Measurements from ENCODE around the gene WNT6. TPM values are rescaled to one million over a fixed set of nuclear protein-coding genes. Genes with fewer than 3 reads are reported as not detected.

WNT6 gene
- total RNA-seq, 4 donors from 2014 or later = 0.73 to 0.76 TPM; not detected in 2

GRCh38 chr2:218832520-218832919, 27.1 kb upstream of the WNT6 start:
- Histone ChIP-seq H3K36me3 (no peaks in the 10 kb centered on the region), H3K27ac (peak overlapping the region in 2 of 4 donors; percentile 63 to 65), H3K4me3 (no peak overlapping the region), H3K9me3 (peaks cover 0 to 5% (median 0%) of the 10 kb centered on the region in 3 donors), H3K4me1 (peaks cover 0 to 29% (median 0%) of the 10 kb centered on the region in 3 donors), H3K27me3 (peaks cover 0 to 71% (median 0%) of the 10 kb centered on the region in 4 donors)
- 61 to 71% methylated on average over 3 of the region's 3 CpGs for WGBS, 2 donors
- TF ChIP-seq CTCF (IDR thresholded peaks at IDR 0.05) (no peak), POLR2A (IDR thresholded peaks at IDR 0.05) (no peak)
- intact Hi-C loops (cut with DNase I) = no loop called here
- DNase-seq = no peak

- Histone ChIP-seq H3K4me1 (peaks cover 0 to 29% (median 0%) of the 10 kb centered on the region in 3 donors), H3K9me3 (peaks cover 0 to 6% (median 0%) of the 10 kb centered on the region in 3 donors), H3K4me3 (no peak overlapping the region), H3K27ac (peak overlapping the region in 2 of 4 donors; percentile 63 to 65), H3K36me3 (no peaks in the 10 kb centered on the region), H3K27me3 (peaks cover 0 to 66% (median 0%) of the 10 kb centered on the region in 4 donors)
- no peak for DNase-seq
- intact Hi-C loops (cut with DNase I) = no loop called here
- TF ChIP-seq CTCF (IDR thresholded peaks at IDR 0.05) (no peak), POLR2A (IDR thresholded peaks at IDR 0.05) (no peak)
- 70 to 71% methylated on average over 4 of the region's 4 CpGs for WGBS, 2 donors
These were observed 26.5 kb upstream of the WNT6 start for GRCh38 chr2:218833023-218833609.

DNA sequence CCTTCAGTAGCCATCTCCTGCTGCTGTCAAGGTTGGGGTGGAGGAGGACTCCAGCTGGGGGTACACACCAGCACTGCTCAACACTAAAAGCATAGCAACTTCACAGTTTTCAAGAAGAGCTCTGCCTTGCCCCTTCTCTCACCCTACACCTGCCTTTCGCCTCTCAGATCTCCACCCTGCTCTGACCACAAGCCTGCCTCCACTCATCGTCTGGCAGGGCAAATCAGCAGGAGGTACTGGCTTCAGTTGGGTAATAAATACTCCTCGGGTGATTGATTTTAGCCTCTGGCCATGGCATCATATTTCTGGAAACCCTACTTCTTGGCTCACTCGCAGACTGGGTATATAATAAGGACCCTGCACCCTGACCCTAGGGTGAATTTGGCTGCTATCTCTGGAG, 24.9 kb upstream of the WNT6 start:
- Histone ChIP-seq H3K36me3 (no peaks in the 10 kb centered on the region), H3K4me3 (no peak overlapping the region), H3K4me1 (peaks cover 0 to 29% (median 0%) of the 10 kb centered on the region in 3 donors), H3K9me3 (peaks cover 0 to 6% (median 0%) of the 10 kb centered on the region in 3 donors), H3K27ac (no peak overlapping the region), H3K27me3 (peaks cover 0 to 67% (median 0%) of the 10 kb centered on the region in 4 donors)
- intact Hi-C loops (cut with DNase I) = no loop called here
- DNase-seq = no peak
- 44 to 52% methylated on average over 3 of the region's 4 CpGs for WGBS, 2 donors
- no peak for TF ChIP-seq CTCF (IDR thresholded peaks at IDR 0.05)
- no peak for TF ChIP-seq POLR2A (IDR thresholded peaks at IDR 0.05)

DNA sequence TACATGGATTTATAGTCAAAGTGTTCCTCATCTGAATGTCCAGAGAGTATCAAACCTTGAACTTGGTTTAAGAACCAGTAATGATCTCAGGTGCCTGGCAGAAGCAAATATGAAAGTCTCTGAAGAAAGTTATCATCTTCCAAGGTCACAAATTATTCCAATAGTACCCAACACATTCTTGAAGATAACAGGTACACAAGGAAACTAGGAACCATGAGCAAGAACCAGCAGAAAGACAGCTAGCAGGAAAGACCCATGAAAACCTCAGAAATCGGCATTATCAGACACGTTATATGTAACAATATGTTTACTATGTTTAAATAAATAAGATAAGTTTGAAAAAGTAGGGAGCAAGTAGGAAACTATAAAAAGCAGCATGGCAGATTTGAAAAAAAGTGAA, 22.1 kb upstream of the WNT6 start:
- WGBS, 2 donors = 79 to 95% methylated on average over 2 of the region's 2 CpGs
- DNase-seq = no peak
- intact Hi-C loops (cut with DNase I) = no loop called here
- peaks cover 0 to 46% (median 0%) of the 10 kb centered on the region in 4 donors for H3K27me3 ChIP-seq
- TF ChIP-seq CTCF (IDR thresholded peaks at IDR 0.05) = no peak
- no peak for TF ChIP-seq POLR2A (IDR thresholded peaks at IDR 0.05)
- no peak overlapping the region for H3K4me3 ChIP-seq
- peaks cover 0 to 6% (median 0%) of the 10 kb centered on the region in 3 donors for H3K9me3 ChIP-seq
- H3K36me3 ChIP-seq = no peaks in the 10 kb centered on the region
- no peak overlapping the region for H3K27ac ChIP-seq
- peaks cover 0 to 12% (median 0%) of the 10 kb centered on the region in 3 donors for H3K4me1 ChIP-seq

DNA sequence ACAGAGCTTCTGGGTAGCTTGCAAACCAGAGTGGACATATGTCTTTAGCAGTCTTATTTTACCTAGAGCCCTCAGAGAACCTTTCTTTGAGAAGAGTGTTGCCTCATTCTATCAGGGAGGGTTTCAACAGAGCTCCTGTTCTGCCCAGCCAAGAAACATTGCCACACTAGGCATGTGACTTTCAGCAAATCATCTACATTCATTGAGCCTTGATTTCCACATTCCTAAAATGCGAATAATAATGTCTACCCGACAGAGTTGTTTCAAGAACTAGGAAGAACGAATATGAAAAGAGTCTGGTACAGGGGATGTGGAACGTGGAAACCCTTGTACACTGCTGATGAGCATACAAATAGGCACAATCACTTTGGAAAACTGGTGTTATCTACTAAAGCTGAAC, 20.2 kb upstream of the WNT6 start:
- intact Hi-C loops (cut with DNase I) = no loop called here
- DNase-seq = no peak
- Histone ChIP-seq H3K4me1 (no peaks in the 10 kb centered on the region), H3K36me3 (no peaks in the 10 kb centered on the region), H3K9me3 (peaks cover 0 to 6% (median 0%) of the 10 kb centered on the region in 3 donors), H3K27me3 (peaks cover 0 to 32% (median 0%) of the 10 kb centered on the region in 4 donors), H3K27ac (no peak overlapping the region), H3K4me3 (no peak overlapping the region)
- no peak for TF ChIP-seq POLR2A (IDR thresholded peaks at IDR 0.05)
- no peak for TF ChIP-seq CTCF (IDR thresholded peaks at IDR 0.05)
- WGBS, 2 donors = 49 to 66% methylated on average over 4 of the region's 4 CpGs

Measured in esophagus squamous epithelium (tissue), 5 donors.